Measurements from ENCODE around the gene RNF213.

RNF213 gene

DNA sequence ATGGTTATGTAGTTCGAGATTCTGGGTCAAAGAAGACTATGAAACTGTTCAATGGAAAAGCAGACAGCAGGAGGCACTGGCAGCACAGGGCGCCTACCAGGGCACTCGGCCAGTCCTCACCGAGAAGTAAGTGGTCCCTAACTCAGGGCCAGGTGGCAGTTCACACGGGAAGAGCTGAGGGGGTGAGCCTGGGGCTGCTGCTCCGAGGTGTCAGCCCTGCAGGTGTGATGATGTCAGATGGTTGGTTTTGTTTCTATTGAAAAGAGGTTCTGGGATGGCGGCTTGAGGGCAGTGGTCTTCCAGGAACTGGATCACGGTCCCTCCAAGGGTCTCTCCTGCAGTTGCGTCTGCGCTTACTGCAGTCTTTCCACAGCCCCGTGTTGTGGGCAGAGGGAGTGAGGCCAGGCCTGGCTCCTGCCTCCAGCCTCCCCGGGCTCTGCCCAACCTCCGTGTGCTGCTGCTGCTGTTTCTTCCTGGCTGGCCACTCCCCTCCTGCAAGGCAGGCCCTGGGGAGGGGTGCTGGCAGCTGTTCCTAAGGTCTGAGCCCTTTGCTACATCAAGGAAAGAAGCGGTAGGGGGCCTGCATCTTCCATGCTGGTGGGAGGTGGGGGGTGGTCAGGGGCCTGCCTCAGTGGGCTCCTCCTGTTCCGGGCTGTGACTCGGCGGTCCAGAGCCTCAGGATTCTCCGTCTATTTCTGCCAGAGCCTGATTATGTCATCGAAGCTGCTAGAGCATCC, 22.6 kb downstream of the RNF213 start:
- Histone ChIP-seq H3K4me2 (ENCODE audit: low read depth, low read length) (no peak overlapping the region), H3K27me3 (replicated peaks; ENCODE audit: insufficient read depth, low read length) (no peaks in the 10 kb centered on the region), H2AFZ (ENCODE audit: low read length) (no peak overlapping the region), H3K9me2 (replicated peaks; ENCODE audit: insufficient read depth, low read length) (no peaks in the 10 kb centered on the region), H4K20me1 (ENCODE audit: insufficient read depth, low read length) (no peaks in the 10 kb centered on the region), H3F3A (ENCODE audit: insufficient read depth, low read length) (peaks cover 7% of the 10 kb centered on the region), H3K27ac (ENCODE audit: low read length) (no peak overlapping the region), H3K9ac (ENCODE audit: low read length) (no peak overlapping the region), H3K4me1 (ENCODE audit: low read length) (0 out of 2 replicates have a peak, but pooled peaks cover 5% of the 10 kb centered on the region), H3K79me2 (ENCODE audit: low read length) (no peaks in the 10 kb centered on the region; the same call in 1 of the 2 replicates), H3K36me3 (replicated peaks; ENCODE audit: insufficient read depth, low read length) (no peaks in the 10 kb centered on the region), H3K4me3 (ENCODE audit: low read length) (no peak overlapping the region), H3K9me3 (replicated peaks; ENCODE audit: insufficient read depth, low read length) (no peaks in the 10 kb centered on the region)
- TF ChIP-seq EZH2phosphoT487 (IDR thresholded peaks at IDR 0.05; ENCODE audit: low read length) (no peak), EZH2 (optimal IDR thresholded peaks at IDR 0.05; ENCODE audit: low read depth, low read length) (no peak)
- TF ChIP-seq, protein P1, sequence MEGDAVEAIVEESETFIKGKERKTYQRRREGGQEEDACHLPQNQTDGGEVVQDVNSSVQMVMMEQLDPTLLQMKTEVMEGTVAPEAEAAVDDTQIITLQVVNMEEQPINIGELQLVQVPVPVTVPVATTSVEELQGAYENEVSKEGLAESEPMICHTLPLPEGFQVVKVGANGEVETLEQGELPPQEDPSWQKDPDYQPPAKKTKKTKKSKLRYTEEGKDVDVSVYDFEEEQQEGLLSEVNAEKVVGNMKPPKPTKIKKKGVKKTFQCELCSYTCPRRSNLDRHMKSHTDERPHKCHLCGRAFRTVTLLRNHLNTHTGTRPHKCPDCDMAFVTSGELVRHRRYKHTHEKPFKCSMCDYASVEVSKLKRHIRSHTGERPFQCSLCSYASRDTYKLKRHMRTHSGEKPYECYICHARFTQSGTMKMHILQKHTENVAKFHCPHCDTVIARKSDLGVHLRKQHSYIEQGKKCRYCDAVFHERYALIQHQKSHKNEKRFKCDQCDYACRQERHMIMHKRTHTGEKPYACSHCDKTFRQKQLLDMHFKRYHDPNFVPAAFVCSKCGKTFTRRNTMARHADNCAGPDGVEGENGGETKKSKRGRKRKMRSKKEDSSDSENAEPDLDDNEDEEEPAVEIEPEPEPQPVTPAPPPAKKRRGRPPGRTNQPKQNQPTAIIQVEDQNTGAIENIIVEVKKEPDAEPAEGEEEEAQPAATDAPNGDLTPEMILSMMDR (IDR thresholded peaks at IDR 0.05; ENCODE audit: low read length) = no peak
- DNase-seq = no peak

DNA sequence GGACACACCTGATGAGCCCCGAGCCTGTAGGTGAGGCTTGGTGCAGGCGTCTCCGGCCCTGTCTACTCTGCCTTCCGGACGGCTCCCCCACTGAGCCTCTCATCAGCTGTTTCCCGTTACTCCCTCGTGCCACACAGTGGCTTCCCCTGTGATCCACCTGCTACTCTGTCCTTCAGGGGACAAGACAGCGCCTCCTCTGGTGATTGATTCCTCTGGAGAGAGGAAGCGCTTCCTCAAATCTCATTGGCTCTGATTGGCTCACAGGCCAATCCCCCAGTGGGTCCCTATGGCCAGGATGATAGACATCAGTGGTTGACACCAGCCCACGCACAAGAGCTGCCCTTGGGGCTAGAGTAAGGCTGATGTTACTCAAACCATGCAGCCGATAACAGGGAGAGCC, 24.0 kb downstream of the RNF213 start:
- Histone ChIP-seq H3K27me3 (replicated peaks; ENCODE audit: insufficient read depth, low read length) (no peaks in the 10 kb centered on the region), H3K36me3 (replicated peaks; ENCODE audit: insufficient read depth, low read length) (no peaks in the 10 kb centered on the region), H2AFZ (ENCODE audit: low read length) (no peak overlapping the region), H3K79me2 (ENCODE audit: low read length) (no peaks in the 10 kb centered on the region; the same call in 1 of the 2 replicates), H3K4me2 (ENCODE audit: low read depth, low read length) (no peak overlapping the region), H3K9me3 (replicated peaks; ENCODE audit: insufficient read depth, low read length) (no peaks in the 10 kb centered on the region), H3K4me3 (ENCODE audit: low read length) (no peak overlapping the region), H3K9me2 (replicated peaks; ENCODE audit: insufficient read depth, low read length) (no peaks in the 10 kb centered on the region), H3F3A (ENCODE audit: insufficient read depth, low read length) (peaks cover 14% of the 10 kb centered on the region), H3K4me1 (ENCODE audit: low read length) (0 out of 2 replicates have a peak, but pooled peaks cover 5% of the 10 kb centered on the region), H4K20me1 (ENCODE audit: insufficient read depth, low read length) (no peaks in the 10 kb centered on the region), H3K27ac (ENCODE audit: low read length) (no peak overlapping the region), H3K9ac (ENCODE audit: low read length) (no peak overlapping the region)
- no peak for DNase-seq
- TF ChIP-seq EZH2phosphoT487 (IDR thresholded peaks at IDR 0.05; ENCODE audit: low read length) (no peak), EZH2 (optimal IDR thresholded peaks at IDR 0.05; ENCODE audit: low read depth, low read length) (no peak)
- TF ChIP-seq, protein P1 (IDR thresholded peaks at IDR 0.05; ENCODE audit: low read length) = no peak

DNA sequence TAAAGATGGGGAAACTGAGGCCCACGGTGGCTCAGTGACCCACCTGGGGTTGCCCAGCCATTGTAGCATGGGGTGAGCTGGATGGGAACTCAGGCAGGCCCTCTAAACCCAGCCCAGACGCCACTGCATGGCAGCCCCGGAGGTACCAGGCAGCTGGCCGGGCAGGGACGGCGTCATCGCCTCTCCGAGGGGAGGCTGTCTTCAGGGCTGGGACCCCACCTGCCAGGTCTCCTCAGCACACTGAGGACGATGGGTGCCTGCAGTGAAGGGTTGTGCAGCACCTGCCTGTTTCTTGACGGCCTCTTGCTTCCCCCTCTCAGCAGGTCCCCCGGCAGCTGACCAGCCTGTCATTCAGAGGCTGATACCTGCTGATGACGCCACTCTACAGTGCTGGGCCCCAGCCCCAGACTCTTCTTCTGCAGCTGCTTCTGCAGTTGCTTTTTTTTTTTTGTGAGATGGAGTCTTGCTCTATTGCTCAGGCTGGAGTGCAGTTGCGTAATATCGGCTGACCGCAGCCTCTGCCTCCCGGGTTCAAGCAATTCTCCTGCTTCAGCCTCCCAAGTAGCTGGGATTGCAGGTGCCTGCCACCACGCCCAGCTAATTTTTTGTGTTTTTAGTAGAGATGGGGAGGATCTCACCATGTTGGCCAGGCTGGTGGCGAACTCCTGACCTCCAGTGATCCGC, 24.7 kb downstream of the RNF213 start:
- no peaks in the 10 kb centered on the region for H3K27me3 ChIP-seq (replicated peaks; ENCODE audit: insufficient read depth, low read length)
- H3K4me1 ChIP-seq (ENCODE audit: low read length) = 0 out of 2 replicates have a peak, but pooled peaks cover 5% of the 10 kb centered on the region
- DNase-seq = no peak
- H3K9me2 ChIP-seq (replicated peaks; ENCODE audit: insufficient read depth, low read length) = no peaks in the 10 kb centered on the region
- no peaks in the 10 kb centered on the region for H3K36me3 ChIP-seq (replicated peaks; ENCODE audit: insufficient read depth, low read length)
- H3K4me2 ChIP-seq (ENCODE audit: low read depth, low read length) = no peak overlapping the region
- H3K27ac ChIP-seq (ENCODE audit: low read length) = no peak overlapping the region
- no peaks in the 10 kb centered on the region for H3K9me3 ChIP-seq (replicated peaks; ENCODE audit: insufficient read depth, low read length)
- no peaks in the 10 kb centered on the region for H4K20me1 ChIP-seq (ENCODE audit: insufficient read depth, low read length)
- H3K79me2 ChIP-seq (ENCODE audit: low read length) = no peaks in the 10 kb centered on the region; the same call in 1 of the 2 replicates
- no peak overlapping the region for H3K4me3 ChIP-seq (ENCODE audit: low read length)
- TF ChIP-seq, protein P1 (IDR thresholded peaks at IDR 0.05; ENCODE audit: low read length) = no peak
- TF ChIP-seq EZH2 (optimal IDR thresholded peaks at IDR 0.05; ENCODE audit: low read depth, low read length) (no peak), EZH2phosphoT487 (IDR thresholded peaks at IDR 0.05; ENCODE audit: low read length) (no peak)
- no peak overlapping the region for H2AFZ ChIP-seq (ENCODE audit: low read length)
- H3K9ac ChIP-seq (ENCODE audit: low read length) = no peak overlapping the region
- H3F3A ChIP-seq (ENCODE audit: insufficient read depth, low read length) = peaks cover 14% of the 10 kb centered on the region
